Esophagus squamous epithelium (tissue), 4 donors: ENCODE measurements around the gene CYTL1.

Source experiments
- CTCF ChIP-seq, 6 experiments: fragments of 450-650 bp in 4 of 6; fragments of 200-600 bp in 2 of 6; sonication (generic) in 2 of 6; IDR thresholded peaks; one replicate each; pipeline ENCODE4 v1.5.1; 2016 to 2019; ENCODE audit warnings: antibody characterized with exemption in 6 of 6, mild to moderate bottlenecking in 4 of 6, moderate library complexity in 4 of 6
- POLR2A ChIP-seq, 4 donors: fragments of 450-650 bp; IDR thresholded peaks; one replicate each; pipeline ENCODE4 v1.6.1; 2017; ENCODE audit warnings: antibody characterized with exemption in 4 of 4, mild to moderate bottlenecking in 4 of 4, moderate library complexity in 3 of 4

DNA sequence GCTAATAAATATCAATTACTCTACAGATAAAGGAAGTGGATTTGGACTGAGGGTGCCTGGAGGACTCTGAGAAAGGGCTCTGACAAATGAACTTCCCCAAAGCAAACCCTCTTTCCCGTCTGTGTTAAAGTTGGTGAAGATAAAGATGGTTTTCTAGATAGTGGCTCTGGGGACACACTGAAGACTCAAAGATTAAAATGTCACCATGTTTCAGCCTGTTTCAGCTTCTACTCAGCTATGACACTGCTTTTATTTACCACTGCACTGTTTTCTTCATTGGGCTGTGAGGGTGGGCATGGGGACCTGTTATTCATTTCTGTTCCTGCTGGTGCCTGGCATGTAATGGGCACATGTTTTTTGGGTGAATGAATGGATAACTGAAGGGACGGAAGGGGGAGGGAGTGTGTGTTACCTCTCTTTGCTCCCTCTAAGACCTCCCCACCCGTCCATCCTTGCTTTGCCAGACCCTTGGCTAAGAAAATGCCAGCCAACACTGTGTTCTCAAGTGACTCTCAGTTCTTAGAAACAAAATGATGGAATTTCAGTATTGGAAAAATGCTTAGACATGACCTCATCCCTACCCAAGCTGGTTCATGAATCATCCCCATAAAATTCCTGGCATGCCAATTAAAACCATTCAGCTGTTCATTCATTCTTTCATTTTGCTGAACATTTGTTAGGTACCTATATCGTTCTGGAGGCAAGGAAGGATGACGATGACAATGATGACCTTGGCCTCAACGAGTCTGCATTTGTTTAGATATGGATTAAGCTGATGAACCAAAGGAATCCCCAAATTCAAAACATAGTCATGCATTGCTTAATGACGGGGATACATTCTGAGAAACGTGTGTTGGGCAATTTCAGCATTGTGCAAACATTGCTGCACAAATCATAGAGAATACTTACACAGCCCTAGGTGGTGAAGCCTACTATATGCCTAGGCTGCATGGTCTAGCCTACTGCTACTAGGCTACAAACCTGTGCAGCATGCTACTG lies 18.6 kb upstream of the CYTL1 start:
- TF ChIP-seq CTCF (IDR thresholded peaks at IDR 0.05) (no peak), POLR2A (IDR thresholded peaks at IDR 0.05) (no peak)
